Muscle of back (tissue), 11 donors: ENCODE results near the gene NXN. TPM values are rescaled to one million over a fixed set of nuclear protein-coding genes. Genes with fewer than 3 reads are reported as not detected.
"Not testable (repeated sequence)": the region's sequence is repeated elsewhere in the genome, so short reads cannot be mapped to it uniquely, and the experiment has no call there.

Experiments used
- DNase-seq, 3 donors: peaks; one replicate each; pipeline versions ENCODE4 v3.0.0 to v3.0.0-alpha.2; 2013
- polyA plus RNA-seq, 10 donors: library from polyadenylated mRNA; unstranded; fragments of 120-200 nt; gene quantifications; one replicate each; pipeline ENCODE4 v1.2.1, GENCODE V29; 2013; ENCODE audit not compliant: insufficient read length in 10 of 10

Gene NXN
- polyA plus RNA-seq, 10 donors, result 43.5 to 70.1 (median 53.4) TPM

DNA sequence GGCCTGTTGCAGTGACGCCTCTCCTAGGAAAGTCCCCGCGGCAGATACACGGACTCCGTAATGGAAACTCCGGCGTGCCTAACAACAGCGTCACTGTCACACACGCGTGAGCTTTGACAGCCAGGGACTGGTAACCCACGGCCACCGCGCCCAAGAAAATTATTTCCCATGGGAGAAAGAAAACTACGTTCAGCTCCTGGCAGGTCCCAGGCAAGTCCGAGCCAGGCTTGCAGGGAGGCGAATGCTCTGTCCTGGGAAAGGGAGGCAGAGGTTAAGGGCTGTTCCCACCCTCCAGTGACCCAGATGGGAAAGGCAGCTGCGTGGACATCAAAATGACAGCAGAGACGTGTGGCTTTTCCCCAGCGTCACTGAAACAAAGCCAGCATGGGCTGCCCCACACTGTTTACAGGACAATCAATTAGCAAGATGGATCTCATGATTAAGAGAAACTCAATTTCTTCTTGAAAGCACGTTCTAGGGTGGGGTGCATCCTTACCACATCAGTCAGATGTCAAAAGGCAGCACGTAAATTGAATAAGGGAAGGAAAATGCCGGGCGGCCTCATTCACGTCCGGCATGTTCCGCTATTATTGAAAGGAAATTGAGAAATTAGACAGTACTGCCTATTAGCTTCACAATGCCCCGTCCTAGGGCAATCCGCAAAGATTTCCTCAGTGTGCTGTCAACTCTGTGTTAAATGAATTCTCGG lies 82.5 kb downstream of the NXN start:
- peak in 2 of 3 donors; percentile 38 to 46 for DNase-seq

DNA sequence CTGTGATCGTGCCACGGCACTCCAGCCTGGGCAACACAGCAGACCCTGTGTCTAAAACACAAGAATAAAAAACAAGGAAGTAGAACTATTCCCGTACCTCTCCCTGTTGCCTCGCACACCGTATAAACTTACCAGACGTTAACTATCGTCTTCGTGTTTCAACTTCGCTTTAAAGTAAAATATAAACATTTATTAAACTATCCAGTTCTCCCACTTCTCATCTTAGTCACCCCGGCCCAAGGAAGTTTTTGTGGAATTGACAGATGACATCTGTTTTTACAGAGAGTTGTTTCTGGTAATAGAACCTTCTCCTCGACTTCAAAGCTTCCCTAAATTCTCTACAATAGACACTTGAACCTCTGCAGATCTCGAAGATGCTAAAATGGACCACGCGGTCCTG lies 83.1 kb downstream of the NXN start:
- DNase-seq, result no peak

DNA sequence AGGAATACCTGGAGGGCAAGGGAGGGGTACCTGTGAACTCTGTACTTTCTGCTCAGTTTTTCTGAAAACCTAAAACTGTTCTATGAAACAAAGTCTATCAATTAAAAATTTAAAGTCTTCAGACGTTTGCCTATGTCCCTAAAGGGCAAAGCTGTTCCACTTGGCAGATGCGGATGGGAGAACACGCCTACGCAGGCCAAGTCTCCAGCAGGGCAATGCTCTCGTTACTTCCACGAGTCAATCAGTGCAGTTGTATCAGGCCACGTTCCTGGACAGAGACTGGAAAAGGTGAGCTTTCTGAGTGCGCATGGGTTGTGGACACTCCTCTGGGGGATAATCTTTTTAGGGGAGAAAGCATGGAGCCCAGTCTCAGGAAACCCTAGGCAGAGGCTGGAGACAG lies 86.6 kb downstream of the NXN start:
- no peak for DNase-seq

DNA sequence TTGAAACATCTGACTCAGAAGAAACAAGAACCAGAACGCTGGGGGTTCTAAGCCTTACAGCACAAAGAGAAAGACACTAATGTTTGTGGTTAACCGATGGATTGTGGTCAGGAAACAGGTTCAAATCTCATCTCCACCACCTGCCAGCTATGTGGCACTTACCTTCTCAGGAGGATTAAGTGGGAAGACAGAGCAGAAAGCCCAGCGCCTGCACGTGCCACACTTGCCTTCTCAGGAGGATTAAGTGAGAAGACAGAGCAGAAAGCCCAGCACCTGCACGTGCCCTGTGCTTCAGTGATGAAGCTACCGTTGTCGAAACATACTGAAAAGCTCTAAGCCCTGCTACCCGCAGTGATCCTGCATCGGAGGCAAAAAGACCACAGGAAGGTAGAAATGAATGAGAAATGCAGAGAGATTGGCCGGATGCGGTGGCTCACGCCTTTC lies 90.6 kb downstream of the NXN start:
- DNase-seq, result no peak

DNA sequence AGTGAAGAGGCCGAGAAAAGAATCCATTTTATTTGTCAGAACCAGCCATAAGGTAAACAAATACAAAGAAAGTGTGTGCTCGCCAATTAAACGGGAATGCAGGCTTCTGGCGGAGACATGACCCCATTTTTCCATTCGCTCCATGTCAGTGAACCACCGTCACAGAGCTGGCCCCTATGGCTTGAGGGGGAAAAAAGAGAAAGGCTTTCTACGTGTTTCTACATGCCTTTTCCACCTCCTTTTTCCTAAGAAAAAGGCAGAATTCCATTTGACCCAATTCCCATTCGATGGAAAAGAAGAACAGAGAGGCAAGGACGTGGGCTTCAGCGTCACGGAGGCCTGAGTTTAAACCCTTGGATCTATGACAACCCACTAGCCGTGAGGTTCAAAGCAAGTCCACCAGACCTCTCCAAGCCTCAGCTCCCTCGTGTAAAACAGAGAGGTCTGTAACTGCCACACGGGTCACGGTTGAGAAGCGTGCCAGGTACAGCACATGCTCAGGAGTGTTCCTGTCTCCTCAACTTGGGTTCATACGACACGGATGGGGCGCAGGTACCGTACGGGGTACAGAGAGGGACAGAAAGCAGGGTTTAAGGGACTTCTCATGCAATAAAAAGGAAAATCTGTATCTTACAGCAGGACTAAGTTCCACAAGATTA lies 91.9 kb downstream of the NXN start:
- peak in 2 of 3 donors; percentile 60 to 77 for DNase-seq

DNA sequence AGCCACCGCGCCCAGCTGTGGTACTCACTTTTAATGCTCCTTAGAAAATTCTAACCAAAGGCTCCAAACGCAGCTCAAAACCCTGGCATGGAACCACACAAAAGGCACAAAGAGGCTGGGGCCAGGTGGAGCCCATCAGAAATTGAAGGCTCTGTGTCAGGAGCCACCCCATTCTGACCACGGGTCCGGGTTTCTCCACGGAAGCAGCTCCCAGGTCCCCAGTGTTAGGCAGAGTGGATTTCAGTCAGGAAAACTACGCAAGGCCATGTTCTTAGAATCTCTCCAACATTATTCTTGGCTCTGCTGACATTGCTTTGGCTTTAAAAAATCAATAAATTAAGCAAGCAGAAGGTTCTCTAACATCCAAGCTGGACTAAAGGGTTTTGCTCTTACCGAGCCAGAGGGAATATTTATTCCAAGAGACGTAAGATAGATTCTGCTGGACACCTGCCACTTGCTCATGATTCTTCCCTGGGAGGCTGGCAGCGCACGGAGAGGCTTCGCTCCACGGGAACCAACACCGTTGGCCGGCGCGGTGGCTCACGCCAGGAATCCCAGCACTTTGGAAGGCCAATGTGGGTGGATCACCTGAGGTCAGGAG lies 93.5 kb downstream of the NXN start:
- DNase-seq, result peak in 2 of 3 donors; percentile 85 to 92

DNA sequence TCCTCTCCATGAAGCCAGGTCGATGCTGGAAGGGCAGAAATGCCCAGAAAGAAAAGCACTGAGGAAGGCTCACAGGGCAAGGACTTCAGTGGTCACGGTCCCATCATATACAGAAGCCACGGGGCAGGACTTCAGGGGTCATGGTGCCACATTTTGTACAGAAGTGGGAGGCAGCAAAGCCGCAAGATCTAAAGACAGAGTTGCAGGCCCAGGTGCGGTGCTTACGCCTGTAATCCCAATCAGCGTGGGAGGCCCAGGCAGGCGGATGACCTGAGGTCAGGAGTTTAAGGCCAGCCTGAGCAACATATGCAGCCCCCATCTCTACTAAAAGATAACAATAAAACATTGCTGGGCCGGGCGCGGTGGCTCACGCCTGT lies 96.0 kb downstream of the NXN start:
- peak in 1 of 3 donors; percentile 59 for DNase-seq

DNA sequence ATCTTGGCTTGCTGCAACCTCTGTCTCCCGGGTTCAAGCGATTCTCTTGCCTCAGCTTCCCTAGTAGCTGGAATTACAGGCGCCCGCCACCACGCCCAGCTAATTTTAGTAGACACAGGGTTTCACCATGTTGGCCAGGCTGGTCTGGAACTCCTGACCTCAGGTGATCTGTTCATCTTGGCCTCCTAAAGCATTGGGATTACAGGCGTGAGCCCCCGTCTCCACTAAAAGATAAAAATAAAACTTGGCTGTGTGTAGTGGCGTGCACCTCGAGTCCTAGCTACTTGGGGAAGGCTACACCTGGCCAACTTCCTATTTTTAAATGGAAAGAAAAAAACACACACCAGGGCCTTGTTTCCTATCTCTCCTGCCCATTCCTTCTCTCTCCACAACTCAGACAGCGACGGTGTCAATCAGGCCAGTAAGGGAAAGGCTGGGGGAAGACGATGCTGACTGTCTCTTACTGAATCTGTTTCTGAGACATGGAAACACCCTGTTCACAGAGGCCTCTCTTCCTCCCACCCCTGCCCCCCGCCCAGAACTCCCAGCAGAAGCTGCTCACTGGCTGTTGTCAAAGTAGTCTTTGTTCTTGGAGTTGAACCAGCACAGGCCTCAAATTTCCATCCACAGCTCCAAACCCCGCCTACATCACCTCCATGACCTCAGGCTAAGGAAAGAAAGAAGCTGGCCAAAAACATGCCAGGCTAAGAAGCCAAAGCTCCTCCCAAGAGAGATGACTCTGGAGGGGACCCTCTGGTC lies 96.6 kb downstream of the NXN start:
- DNase-seq, result peak in 2 of 3 donors; percentile 55 to 82

DNA sequence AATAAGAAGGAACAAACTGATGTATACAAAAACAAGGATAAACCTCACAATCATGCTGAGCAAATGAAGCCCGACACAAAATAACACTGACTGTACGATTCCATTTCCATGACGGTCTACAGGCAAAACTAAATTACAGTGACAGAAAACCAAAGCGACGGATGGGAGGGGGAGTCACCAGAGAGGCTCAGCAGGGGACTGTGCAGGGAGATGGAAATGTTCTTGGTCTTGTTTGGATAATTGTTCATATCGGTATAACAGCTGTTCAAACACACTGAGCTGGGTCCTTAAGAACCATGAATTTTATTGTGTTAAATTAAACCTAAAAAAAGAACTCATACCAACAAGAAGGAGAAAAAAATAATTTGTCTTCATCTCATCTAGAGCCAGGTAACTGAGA lies 97.8 kb downstream of the NXN start:
- DNase-seq, result no peak

DNA sequence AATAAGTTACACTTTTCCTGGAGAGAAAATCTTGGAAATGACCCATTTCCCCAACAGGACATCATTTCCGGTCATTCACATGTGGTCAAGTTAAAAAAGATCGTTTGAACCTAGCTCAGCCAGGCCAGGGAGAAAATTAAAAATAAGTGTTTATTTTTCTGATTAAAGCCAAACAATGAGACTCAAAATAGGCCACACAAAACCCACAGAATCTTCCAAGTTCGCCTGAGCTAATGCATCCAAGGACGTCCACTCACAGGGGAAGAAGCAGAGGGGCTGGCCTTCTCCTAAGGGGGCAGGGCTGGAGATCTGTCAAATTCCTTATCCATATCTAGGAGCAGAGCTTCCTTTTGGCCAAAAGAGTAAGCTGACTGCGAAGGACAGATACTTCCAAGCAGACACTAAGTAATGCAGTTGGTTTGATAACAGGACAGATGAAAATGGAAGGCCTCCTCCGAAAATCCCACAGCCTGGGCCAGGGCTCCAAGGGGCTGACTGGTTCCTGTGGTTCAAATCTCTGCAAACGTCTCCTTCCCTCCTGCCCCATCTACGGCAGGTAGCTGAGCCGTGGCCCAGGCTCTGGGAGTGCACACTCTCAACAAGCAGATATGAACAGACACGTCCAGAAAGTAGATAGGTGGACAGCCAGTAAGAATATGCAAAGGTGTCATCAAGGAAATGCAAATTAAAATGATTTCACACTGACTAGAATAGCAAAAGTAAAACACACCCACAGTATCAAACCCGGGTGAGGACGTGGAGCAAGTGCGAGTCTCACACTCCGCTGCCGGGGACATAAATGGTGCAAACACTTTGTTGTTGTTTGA lies 98.9 kb downstream of the NXN start:
- peak in 2 of 3 donors; percentile 51 to 69 for DNase-seq

DNA sequence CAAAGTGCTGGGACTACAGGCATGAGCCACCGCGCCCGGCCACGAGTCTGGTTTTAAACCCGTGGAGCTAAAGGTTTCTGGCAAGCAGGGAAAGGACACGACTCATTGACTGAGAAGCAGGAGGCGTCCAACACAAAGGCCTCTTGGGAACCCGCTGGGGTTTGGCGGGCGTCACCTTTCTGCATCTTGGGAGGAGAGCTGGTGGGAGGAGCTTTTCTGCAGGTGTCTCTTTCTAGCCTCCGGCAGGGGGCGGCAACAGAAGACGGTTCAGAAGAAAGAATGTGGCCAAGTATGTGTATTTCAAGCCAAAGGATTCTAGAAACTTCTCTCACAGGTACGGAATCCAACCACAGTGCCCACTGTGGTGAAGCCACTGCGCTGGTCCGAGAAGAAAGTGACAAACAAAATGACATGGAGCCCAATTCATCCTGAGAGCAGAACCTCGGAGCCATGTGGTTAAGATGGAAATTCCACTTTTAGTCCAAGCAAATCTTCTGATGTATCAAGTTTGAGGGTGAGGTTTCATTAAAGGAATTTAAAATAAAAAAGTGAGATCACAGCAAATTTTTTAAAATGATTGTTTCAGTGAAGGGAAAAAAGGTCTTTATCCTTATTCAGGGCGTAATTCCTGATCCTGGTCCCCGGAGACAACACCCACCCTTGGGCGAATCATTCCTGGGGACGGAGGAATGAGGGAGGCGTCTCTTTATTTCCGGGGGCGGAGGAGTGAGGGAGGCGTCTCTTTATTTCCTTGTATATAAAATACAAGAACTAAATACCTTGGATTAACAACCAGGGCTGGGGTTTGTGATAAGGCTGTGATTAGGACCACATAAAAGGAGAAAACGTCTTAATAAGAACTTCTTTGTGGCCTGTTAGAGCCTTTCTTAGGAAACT lies 99.8 kb downstream of the NXN start:
- peak in 2 of 3 donors; percentile 65 to 69 for DNase-seq

DNA sequence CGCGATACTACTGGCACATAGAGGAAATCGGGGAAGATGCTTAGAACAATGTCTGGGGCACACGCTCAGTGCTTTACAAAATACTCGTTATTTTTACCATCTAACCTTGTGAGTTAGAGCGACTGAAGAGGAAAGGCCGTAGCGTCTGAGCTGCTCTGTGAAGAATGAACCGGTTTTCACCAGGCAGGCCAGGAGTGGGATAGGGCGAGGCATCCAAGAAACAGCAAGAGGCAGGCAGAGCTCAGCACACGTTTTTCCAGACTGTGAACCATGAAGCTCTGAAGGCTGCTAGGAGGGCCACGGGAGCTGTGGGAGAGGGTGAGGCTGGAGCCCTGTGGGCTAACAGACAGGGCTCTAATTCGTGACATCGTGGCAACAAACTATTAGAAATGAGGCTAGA lies 101.9 kb downstream of the NXN start:
- no peak for DNase-seq

DNA sequence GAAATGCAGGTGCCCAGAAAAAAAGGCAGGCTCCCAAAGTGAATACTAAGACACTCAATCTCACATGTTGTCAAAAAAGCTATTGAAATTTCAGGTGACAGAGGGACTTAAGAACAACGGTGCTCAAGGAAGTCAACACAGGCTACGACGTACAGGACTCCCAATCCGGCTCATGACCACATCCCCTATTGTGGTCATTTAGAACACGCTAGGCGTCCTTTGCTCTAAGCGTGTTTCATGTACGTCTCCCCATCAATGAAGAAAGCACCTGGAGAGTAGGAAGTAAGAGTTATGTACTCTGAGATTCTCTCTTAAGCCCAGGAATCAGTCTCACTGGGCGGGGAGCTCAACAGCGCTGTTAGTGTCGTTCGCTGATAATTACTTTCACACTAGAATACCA lies 103.3 kb downstream of the NXN start:
- DNase-seq, result no peak

DNA sequence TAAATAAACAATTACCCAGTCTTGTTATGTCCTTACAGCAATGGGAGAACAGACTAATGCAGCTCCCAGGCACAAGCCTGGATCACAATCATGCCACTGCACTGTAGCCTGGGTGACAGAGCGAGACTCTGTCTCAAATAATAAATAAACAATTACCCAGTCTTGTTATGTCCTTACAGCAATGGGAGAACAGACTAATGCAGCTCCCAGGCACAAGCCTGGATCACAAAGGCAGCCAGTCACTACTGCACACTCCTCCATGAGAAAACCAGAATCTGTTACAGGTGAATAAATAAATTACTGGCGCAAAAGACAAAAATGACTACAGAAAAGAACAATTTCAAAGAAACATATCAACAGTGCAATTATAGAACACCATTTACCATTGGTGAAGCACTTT lies 105.0 kb downstream of the NXN start:
- not testable (repeated sequence) for DNase-seq

DNA sequence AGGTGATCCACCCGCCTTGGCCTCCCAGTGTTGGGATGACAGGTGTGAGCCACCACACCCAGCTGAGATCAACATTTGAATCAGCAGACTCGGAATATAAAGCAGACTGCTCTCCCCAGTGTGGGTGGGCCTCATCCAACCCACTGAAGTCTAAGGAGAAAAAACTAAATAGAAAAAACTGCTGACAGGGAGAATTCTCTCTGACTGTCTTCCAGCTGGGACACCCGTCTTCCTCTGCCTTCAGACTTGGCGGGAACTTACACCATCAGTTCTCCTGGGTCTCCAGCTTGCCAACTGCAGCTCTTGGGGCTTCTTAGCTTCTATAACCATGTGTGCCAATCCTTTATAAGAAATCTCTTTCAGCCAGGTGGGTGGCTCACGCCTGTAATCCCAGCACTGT lies 106.7 kb downstream of the NXN start:
- DNase-seq, result peak in 2 of 3 donors; percentile 51 to 63

DNA sequence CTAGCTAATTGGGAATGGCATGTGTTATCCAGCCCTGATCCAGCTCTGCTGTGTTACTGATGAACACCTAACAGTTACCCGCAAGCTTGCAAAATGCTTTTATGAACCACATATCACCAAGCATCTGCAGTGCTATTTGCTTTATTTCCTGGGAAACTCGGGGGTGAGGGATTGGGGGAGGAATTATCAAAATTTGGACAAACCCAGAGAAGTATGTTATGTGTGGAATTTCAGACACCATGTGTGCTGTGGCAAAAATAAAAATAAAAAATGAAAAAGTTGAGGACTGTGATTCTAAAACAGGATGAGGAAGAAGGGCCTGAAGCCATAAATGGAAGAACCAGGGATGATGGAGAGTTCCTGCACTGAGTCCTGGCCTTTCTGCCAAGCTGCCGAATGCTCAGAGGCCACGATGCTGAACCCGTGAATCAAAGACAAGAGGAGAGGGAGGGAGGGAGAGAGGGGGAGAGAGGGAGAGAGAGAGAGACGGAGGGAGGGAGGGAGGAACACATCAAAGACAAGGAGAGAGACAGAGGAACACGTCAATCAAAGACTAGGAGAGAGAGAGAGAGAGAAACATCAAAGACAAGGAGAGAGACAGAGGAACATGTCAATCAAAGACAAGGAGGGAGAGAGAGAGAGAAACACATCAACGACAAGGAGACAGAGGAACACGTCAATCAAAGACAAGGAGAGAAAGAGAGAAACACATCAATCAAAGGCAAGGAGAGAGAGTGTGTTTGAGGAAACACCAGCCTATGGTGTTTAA lies 107.6 kb downstream of the NXN start:
- DNase-seq, result no peak

DNA sequence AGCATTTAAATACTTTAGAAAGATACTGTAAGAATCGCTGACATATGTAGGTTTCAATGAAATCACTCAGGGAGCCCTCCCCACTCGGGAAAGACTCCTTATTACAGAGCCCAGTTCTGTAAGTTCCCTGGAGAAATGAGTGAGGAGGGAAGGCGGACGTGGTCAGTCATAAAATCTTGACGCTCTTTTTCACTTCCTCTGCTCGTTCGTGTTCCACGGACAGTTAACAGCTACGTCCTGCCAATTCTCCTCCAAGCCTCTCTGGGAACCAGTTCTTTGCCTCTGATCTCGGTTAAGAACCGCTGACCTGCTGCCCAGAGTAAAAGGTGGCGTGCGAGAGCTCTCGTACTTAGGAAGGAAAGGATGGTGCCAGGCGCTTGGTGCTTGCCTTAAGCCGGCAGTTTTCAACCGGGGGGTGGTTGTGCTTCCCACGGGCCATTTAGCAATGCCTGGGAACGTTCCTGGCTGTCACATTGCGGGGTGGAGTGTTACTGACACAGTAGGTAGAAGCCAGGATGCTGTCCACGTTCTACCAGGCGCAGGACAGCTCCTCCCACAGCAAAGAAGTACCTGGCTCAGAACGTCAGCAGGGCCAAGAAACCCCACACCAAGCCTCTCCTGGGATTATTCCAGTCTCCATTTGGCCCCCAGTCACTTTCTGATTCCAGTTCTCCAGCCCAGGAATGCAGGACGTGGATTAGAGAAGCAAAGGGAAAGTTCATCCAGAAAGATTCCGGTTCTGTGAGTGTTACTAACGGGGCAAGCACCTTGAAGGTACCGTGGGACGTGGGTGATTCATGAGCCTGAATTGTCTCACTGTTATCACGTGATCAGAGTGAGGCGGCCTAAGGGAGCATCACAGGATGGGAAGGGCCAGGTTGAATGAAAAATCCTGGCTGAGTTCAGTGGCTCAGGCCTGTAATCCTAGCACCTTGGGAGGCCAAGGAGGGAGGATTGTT lies 109.7 kb downstream of the NXN start:
- peak in 2 of 3 donors; percentile 63 to 90 for DNase-seq

DNA sequence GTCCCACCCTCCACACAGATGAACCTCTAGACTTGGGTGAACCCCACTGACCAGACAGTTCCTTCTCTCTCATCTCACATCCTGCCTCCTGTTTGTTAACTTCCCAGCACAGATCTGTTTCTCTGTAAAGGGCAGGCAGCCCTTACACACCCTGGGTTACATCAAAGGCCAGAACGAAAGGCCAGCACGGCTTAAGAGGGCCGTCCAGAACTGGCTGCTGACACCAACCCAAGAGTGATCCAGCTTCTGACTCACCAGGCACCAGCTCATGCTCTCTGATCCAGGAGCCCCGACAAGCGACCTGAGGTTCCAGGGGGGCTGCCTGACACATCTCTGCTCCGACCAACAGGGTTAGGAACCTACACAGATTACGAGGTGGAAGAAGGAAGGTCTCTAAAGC lies 110.5 kb downstream of the NXN start:
- DNase-seq, result peak in 2 of 3 donors; percentile 63 to 85
